ENCODE data around the gene CCDC149.
"Not testable (repeated sequence)": the region's sequence is repeated elsewhere in the genome, so short reads cannot be mapped to it uniquely, and the experiment has no call there.

The CCDC149 gene

DNA sequence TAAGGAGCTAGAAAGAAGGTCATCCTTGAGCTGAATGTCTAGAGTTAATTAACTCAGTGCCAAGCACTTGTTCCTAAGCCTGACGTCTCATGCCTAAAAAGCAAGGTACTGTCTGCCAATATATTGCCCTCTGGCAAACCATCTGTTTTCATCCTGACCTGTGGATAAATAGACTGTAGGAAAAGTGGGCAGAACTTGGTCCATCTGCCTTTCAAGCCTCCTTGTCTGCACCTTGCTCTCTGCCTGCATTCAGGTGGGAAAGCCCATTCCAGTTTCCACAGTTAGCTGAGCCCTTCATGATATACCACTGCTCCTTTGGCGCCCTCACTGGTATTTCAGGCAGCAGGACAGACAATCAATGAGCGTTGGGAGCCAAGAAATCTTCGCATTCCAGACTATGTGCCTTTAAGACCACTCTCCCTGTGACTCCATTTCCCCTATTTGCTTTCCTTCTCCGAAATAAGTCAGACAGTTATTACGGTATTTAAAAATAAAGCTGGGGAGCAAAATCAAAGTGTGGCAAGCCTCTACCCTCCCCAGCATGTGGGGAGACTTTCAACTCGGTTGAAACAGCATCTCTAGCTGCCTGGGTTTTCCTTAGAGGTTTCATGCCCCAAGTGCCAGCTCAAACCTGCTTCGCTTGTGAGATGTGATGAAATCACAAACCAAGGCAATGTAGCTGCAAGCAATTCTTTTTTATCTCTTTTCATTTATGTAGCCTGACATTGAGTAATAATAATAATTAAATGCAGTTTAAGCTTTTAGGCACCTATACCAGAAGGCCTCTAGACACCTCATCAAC is 2.5 kb upstream of the CCDC149 start:
- no peak for DNase-seq

- DNase-seq = no peak
Measured at GRCh38 chr4:24914460-24914859, 1.6 kb upstream of the CCDC149 start.

DNA sequence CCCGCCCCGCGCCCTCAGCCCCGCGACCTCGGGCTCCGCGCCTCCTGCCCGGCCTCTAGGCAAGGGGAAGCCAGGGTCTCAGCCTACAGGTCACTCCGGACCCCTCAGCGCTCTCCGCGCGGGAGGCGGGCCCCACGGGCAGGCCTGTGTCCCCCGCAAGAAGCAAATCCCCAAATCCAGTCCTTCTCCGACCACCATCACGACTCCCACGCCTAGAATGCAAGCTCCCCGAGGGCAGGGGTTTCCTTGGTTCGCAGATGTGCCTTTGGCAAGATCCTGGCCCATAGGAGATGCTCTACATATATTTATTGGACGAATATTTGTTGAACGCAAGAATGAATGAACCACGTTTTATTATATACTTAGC is 260 bp upstream of the CCDC149 start:
- no peak for DNase-seq

GRCh38 chr4:24910499-24910898 is 2.3 kb downstream of the CCDC149 start:
- no peak for DNase-seq

GRCh38 chr4:24909606-24910005 is 3.2 kb downstream of the CCDC149 start:
- DNase-seq = not testable (repeated sequence)

- DNase-seq = no peak
Measured at GRCh38 chr4:24897639-24898038, 15.2 kb downstream of the CCDC149 start.

- DNase-seq = no peak
Measured at GRCh38 chr4:24896977-24897376, 15.9 kb downstream of the CCDC149 start.

DNA sequence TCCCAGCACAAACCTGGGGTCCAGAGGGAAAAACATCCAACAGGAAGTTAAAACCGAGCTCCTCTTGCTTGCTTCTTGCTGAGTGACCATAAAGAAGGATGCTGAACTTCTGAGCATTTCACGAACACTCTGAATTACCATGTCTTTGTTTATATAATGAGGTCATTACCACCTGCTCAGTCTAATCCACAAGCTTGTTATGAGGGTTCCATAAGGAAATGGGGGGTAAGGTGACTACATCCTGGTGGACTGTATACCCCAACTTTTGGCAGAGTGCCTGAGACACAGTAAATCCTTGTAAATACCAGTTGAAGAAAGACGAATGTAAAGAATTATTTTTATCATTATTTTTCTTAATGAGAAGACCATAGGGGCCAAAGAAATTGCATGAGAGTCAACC is 16.8 kb downstream of the CCDC149 start:
- no peak for DNase-seq

- DNase-seq = no peak
Measured at GRCh38 chr4:24895461-24895860, 17.4 kb downstream of the CCDC149 start.

DNA sequence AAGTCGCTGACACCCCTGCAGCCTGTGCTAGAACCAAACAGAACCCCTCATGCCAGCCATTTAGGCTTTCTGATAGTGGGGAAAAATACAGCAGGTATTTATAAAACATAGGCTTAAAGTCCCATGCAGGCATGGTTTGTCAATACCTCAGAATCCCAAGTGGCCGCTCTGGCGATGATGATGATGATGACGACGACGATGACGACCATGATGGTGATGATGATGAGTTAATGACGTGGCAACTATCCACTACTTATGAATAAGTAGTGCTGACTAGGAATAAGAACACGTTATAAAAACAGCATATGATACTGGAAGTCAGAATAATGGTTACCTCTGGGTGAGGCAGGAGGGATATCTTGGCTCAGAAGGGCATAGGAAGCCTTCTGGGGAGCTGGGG is 18.0 kb downstream of the CCDC149 start:
- no peak for DNase-seq

GRCh38 chr4:24894243-24894642 is 18.6 kb downstream of the CCDC149 start:
- DNase-seq = no peak

DNA sequence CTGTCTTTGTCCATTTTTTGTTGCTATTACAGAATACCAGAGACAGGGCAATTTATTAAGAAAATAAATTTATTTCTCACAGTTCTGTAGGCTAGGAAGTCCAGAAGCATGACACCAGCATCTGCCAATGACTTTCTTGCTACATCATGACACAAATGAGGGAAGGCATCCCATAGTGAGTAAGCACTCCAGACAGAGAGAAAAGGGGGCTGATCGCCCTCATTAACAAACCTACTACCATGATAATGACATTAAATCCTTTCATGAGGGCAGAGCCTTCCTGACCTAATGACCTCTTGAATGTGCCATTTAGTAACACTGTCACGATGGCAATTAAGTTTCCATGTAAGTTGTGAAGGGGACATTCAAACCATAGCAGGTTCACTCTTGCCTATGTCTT is 20.1 kb downstream of the CCDC149 start:
- DNase-seq = no peak

DNA sequence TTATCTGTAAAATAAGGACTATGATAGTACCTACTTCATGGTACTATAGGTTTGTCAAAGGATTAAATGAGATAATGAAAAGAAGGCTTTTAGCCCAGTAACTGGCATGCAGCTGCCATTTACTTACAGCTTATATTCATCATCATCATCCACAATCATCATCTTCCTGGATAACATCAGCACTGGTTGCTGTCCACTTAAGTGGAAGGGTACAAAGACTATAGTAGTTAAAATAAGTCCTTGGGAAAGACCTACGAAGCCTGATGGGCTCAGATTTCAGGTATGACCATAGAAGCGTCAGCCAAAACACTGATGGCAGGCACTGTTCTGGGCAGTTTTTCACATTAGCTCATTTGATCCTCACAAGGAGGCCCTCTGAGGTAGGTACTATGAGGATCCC is 20.6 kb downstream of the CCDC149 start:
- no peak for DNase-seq

DNA sequence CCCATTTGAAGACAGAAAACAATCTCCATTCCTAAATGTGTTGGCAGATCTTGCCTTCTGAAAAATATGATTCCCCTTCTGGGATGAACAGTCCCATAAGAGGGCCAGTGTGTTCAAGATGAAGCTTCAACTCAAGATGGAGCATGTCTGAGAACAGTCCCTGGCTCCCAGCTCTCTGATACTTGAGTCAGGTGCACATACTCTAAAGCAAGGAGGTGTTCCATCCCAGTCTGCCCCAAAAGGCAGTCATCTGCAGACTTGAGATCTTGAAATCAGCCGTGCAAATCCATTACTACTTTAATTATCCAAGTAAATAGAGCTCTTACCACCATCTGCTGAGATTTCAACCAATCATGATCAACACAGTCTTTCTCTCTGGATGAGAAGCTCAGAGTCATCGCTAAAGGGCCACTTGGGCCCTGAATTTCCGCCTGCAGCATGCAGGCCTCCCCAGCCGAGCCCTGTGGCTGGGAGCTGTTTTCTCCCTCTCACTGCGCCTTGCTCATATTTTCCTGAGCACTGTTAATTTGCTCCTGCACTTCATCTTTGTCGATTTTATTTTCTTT is 22.2 kb downstream of the CCDC149 start:
- no peak for DNase-seq

DNA sequence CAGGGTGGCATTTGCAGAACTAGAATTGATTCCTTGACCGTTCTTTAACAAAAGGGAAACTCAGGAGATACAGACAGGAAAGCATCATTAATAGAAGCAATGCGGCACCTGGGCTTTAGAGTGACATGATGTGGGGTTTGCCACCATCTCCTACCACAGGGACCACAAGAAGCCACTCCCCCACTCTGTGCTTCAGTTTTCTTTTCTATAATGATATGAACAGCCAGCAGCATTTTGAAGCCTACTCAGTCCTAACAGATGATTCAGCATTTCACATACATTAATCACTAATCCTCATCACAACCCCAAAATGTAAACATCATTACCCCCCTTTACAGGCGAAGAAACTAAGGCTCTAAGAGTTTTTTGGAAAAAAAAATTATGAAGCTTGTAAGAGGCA is 22.9 kb downstream of the CCDC149 start:
- DNase-seq = no peak

DNA sequence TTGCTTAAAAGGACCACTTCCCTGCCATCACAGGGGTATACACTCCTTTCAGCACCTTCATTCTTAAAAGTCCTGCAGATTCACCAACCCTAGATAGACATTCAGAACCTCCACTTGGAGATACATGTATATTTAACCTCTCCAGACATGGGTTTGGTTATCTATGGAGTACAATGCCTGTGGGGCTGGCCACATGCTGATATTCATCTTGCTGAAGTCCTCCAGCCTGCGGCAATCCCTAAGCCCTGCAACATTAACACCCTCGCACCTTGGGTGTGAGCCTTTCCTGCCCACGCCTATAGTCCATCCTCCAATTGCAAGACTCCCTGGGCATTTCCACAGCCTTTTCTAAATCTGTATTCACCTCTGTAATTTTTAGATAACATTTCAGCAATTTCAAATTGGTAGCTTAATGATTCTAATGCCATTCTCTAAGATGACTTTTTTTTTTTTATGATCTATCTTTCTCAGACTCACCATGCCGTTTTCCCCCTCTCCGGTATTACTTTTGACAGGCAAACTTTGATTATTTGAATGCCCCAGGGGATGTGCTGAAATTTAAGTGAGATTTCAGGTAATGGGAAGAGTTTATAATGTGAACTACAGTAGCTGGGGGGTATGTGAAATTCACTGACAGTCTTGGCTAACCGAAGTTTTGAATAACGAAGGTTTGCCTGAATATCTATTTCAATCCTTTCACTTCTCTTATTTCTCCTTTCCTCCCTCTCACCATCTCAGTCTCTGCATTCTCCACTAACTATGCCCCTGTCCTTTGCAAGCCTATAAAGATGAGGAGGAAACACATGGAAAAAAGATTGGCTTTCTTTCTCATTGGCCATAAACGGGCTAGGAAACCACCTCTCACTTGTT is 24.1 kb downstream of the CCDC149 start:
- no peak for DNase-seq

DNA sequence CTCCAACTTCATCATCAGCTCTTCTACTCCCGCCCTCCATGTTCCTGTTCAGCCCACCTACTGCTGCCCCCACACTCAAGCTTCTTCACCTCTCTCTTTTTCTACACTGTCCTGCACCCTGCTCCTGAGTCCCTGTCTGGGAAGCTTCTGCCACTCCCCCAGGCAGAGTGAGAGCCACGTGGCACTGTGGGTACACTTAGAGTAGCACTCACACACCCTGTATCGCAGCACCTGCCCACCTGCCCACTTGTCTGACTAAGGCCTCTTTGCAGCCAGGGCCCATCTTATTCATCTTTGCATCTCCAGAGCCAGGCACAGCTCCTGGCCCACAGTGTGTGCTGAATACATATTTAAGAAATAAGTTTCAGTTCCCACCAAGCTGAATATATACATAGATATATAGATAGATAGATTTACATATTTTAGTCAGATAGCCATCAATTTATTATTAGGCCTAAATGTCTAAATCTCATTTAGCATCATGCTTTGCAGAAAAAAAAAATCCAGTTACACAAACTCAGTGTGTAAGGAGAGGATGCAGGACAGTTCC is 24.9 kb downstream of the CCDC149 start:
- DNase-seq = no peak

- no peak for DNase-seq
Measured at GRCh38 chr4:24886596-24886995, 26.2 kb downstream of the CCDC149 start.

GRCh38 chr4:24885342-24885741 is 27.5 kb downstream of the CCDC149 start:
- DNase-seq = no peak

DNA sequence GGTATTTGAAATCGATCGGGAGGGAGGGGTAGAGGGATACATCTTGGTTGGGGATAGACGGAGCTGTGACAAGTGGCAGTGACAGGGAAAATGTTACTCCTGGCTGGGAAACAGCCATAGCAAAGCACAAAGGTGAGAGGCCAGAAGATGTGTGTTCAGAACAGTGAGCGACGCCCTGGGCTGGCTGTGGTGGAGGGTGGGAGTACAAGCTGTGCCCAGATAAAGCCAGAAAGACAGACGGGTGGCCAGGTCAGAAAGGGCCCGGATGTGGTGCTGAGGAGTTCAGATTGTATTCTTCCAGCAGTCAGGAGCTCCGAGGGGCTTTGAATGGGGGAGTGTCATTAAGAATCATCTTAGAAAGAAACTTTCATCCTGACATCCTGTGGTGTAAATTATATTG is 27.9 kb downstream of the CCDC149 start:
- no peak for DNase-seq

GRCh38 chr4:24881508-24882196 is 31.2 kb downstream of the CCDC149 start:
- DNase-seq = no peak

- DNase-seq = no peak
Measured at GRCh38 chr4:24880186-24880585, 32.7 kb downstream of the CCDC149 start.

DNA sequence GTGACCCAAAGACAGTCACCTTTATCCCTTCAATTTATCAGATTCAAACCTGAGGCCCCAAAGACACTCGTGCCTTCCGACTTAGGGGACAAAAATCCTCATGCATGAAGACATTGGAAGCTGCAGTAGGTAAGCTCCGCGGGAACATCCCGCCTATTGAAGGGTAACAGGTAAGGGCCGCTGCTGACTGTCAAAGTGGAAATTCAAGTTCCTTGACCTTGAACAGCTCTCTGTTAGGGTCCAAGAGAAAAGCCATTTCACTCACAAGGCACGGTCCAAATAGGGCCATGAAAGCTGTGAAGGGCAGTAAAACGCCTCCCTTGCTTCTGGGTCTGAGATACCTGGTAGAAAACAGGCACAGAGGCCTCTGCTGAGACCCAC is 34.2 kb downstream of the CCDC149 start:
- DNase-seq = no peak

All from NCI-H1105 (cell line).